ENCODE results near the gene BTN2A1. TPM values are rescaled to one million over a fixed set of nuclear protein-coding genes. Genes with fewer than 3 reads are reported as not detected.

The BTN2A1 gene
- total and polyA plus RNA-seq, 2 of the 13 experiments (the other 11 are each of a cell fraction or from before 2014, with no cell fraction given) = 16.4 to 30.4 TPM

DNA sequence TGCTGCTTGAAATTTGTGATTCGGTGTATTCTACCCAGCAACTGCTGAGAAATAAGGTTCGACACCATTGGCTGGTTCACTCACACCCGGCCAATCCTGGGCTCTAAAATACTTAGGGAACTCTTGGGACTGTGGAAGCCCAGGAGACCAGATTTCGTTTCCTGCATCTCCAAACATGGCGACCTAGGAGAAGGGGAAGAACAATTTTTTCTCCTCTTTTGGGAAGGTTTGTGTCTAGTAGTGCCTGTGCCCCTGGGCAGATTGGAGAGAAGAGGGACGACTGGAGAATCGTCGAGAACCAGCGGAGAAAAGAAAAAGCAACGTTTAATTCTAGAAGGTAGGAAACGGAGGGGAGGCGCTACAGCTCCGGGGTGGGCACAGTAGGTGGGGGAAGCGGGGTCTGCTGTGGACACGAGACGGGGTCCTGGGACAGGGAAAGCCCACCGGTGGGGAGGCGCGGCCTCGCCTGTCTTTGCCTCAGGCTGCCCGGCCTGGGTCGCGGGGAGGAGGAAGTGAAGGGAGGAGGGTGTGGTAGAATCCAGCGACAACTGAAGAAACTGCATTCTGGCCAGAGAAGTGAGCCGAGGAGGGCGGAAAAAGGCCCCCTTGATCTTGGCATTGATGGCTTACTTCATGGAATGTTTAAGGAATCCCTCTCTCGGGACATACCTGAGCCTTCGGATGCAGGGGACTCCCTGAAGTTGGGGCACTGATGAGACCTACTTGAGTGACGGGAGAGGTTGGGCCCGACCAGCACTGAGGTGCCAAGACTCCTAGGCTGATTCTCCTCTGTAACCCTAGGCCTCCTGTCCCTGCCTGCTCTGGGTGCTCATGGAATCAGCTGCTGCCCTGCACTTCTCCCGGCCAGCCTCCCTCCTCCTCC lies at the start of gene BTN2A1 (continued):
- TF ChIP-seq, protein P1, sequence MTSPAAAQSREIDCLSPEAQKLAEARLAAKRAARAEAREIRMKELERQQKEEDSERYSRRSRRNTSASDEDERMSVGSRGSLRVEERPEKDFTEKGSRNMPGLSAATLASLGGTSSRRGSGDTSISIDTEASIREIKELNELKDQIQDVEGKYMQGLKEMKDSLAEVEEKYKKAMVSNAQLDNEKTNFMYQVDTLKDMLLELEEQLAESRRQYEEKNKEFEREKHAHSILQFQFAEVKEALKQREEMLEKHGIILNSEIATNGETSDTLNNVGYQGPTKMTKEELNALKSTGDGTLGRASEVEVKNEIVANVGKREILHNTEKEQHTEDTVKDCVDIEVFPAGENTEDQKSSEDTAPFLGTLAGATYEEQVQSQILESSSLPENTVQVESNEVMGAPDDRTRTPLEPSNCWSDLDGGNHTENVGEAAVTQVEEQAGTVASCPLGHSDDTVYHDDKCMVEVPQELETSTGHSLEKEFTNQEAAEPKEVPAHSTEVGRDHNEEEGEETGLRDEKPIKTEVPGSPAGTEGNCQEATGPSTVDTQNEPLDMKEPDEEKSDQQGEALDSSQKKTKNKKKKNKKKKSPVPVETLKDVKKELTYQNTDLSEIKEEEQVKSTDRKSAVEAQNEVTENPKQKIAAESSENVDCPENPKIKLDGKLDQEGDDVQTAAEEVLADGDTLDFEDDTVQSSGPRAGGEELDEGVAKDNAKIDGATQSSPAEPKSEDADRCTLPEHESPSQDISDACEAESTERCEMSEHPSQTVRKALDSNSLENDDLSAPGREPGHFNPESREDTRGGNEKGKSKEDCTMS (CRISPR knock-in tag; conservative IDR thresholded peaks at IDR 0.05) = no peak
- no peak for TF ChIP-seq ZNF160 (CRISPR knock-in tag; IDR thresholded peaks at IDR 0.05)
- peak; percentile 84 for TF ChIP-seq NFYC (CRISPR knock-in tag; IDR thresholded peaks at IDR 0.05)
- no peak for TF ChIP-seq KDM3A (CRISPR knock-in tag; IDR thresholded peaks at IDR 0.05; ENCODE audit: low read depth)
- TF ChIP-seq PHF8 (CRISPR knock-in tag; IDR thresholded peaks at IDR 0.05) = peak; percentile 67
- 0 out of 2 replicates have a peak, but pooled peaks have one; percentile 42 for TF ChIP-seq ZFP82 (CRISPR knock-in tag; IDR thresholded peaks at IDR 0.05; ENCODE audit: borderline replicate concordance)
- TF ChIP-seq, protein P2, sequence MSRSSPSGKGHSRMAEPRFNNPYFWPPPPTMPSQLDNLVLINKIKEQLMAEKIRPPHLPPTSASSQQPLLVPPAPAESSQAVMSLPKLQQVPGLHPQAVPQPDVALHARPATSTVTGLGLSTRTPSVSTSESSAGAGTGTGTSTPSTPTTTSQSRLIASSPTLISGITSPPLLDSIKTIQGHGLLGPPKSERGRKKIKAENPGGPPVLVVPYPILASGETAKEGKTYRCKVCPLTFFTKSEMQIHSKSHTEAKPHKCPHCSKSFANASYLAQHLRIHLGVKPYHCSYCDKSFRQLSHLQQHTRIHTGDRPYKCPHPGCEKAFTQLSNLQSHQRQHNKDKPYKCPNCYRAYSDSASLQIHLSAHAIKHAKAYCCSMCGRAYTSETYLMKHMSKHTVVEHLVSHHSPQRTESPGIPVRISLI (CRISPR knock-in tag; IDR thresholded peaks at IDR 0.05; ENCODE audit: borderline replicate concordance) = no peak
- no peak for TF ChIP-seq TBX2 (CRISPR knock-in tag; IDR thresholded peaks at IDR 0.05; ENCODE audit: borderline replicate concordance)
- TF ChIP-seq, protein P3, sequence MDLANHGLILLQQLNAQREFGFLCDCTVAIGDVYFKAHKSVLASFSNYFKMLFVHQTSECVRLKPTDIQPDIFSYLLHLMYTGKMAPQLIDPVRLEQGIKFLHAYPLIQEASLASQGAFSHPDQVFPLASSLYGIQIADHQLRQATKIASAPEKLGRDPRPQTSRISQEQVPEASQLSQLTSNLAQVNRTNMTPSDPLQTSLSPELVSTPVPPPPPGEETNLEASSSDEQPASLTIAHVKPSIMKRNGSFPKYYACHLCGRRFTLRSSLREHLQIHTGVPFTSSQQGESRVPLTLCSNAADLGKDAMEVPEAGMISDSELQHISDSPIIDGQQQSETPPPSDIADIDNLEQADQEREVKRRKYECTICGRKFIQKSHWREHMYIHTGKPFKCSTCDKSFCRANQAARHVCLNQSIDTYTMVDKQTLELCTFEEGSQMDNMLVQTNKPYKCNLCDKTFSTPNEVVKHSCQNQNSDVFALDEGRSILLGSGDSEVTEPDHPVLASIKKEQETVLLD (CRISPR knock-in tag; IDR thresholded peaks at IDR 0.05; ENCODE audit: low read depth) = peak; percentile 30; the same call in 1 of the 2 replicates
- no peak for TF ChIP-seq ZNF572 (CRISPR knock-in tag; IDR thresholded peaks at IDR 0.05)
- TF ChIP-seq MAFF (IDR thresholded peaks at IDR 0.05; ENCODE audit: low read depth, low read length) = no peak
- TF ChIP-seq HNRNPL (IDR thresholded peaks at IDR 0.05; ENCODE audit: low read depth, low read length) = 0 out of 2 replicates have a peak, but pooled peaks have one; percentile 15
- TF ChIP-seq, protein P4, sequence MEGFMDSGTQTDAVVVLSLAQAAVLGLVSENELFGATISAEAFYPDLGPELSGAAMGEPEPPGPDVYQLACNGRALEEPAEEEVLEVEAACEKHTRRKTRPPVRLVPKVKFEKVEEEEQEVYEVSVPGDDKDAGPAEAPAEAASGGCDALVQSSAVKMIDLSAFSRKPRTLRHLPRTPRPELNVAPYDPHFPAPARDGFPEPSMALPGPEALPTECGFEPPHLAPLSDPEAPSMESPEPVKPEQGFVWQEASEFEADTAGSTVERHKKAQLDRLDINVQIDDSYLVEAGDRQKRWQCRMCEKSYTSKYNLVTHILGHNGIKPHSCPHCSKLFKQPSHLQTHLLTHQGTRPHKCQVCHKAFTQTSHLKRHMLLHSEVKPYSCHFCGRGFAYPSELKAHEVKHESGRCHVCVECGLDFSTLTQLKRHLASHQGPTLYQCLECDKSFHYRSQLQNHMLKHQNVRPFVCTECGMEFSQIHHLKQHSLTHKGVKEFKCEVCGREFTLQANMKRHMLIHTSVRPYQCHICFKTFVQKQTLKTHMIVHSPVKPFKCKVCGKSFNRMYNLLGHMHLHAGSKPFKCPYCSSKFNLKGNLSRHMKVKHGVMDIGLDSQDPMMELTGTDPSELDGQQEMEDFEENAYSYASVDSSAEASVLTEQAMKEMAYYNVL (CRISPR knock-in tag; IDR thresholded peaks at IDR 0.05; ENCODE audit: borderline replicate concordance) = no peak
- TF ChIP-seq SOX5 (CRISPR knock-in tag; IDR thresholded peaks at IDR 0.05; ENCODE audit: borderline replicate concordance) = no peak
- TF ChIP-seq MTA1 (CRISPR knock-in tag; IDR thresholded peaks at IDR 0.05; ENCODE audit: borderline replicate concordance) = 0 out of 2 replicates have a peak, but pooled peaks have one; percentile 22
- peak; percentile 60 for TF ChIP-seq SAP130 (CRISPR knock-in tag; IDR thresholded peaks at IDR 0.05; ENCODE audit: low read depth)
- TF ChIP-seq CREM (IDR thresholded peaks at IDR 0.05) = peak; percentile 96
- no peak for TF ChIP-seq CREM (CRISPR knock-in tag; IDR thresholded peaks at IDR 0.05)
- TF ChIP-seq GTF3A (CRISPR knock-in tag; conservative IDR thresholded peaks at IDR 0.05) = no peak
- TF ChIP-seq MAF1 (CRISPR knock-in tag; IDR thresholded peaks at IDR 0.05; ENCODE audit: borderline replicate concordance) = no peak
- no peak for TF ChIP-seq ZFP36L2 (CRISPR knock-in tag; IDR thresholded peaks at IDR 0.05)
- TF ChIP-seq, protein P5, sequence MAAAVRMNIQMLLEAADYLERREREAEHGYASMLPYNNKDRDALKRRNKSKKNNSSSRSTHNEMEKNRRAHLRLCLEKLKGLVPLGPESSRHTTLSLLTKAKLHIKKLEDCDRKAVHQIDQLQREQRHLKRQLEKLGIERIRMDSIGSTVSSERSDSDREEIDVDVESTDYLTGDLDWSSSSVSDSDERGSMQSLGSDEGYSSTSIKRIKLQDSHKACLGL (CRISPR knock-in tag; IDR thresholded peaks at IDR 0.05) = no peak
- no peak for TF ChIP-seq ZNF546 (CRISPR knock-in tag; conservative IDR thresholded peaks at IDR 0.05)
